HG02610 (cell line): ENCODE data around the gene MSANTD7.
"Not testable (repeated sequence)": the region's sequence is repeated elsewhere in the genome, so short reads cannot be mapped to it uniquely, and the experiment has no call there.

Experiments used
- ATAC-seq: cut with Tn5 transposase; IDR thresholded peaks from one replicate; pipeline ENCODE4 v1.9.1; 2021; ENCODE audit warnings: mild to moderate bottlenecking, moderate library complexity; ENCODE audit not compliant: unreplicated experiment

Gene MSANTD7

GRCh38 chr10:14837003-14837756 is 926 bp upstream of the MSANTD7 start:
- ATAC-seq = no peak

- no peak for ATAC-seq
Measured at GRCh38 chr10:14838582-14839304, 637 bp downstream of the MSANTD7 start.

GRCh38 chr10:14839305-14839695 is 1.2 kb downstream of the MSANTD7 start:
- no peak for ATAC-seq

- no peak for ATAC-seq
Measured at GRCh38 chr10:14840178-14840577, 2.1 kb downstream of the MSANTD7 start.

- no peak for ATAC-seq
Measured at GRCh38 chr10:14843327-14843988, 5.4 kb downstream of the MSANTD7 start.

- no peak for ATAC-seq
Measured at GRCh38 chr10:14844948-14845347, 6.8 kb downstream of the MSANTD7 start.

- ATAC-seq = no peak
Measured at GRCh38 chr10:14852236-14852635, 14.1 kb downstream of the MSANTD7 start.

GRCh38 chr10:14855453-14855852 is 17.3 kb downstream of the MSANTD7 start:
- ATAC-seq = no peak

GRCh38 chr10:14858338-14858960 is 20.3 kb downstream of the MSANTD7 start:
- ATAC-seq = no peak

GRCh38 chr10:14859043-14859442 is 20.9 kb downstream of the MSANTD7 start:
- ATAC-seq = no peak

GRCh38 chr10:14859775-14860174 is 21.7 kb downstream of the MSANTD7 start:
- ATAC-seq = no peak

- ATAC-seq = no peak
Measured at GRCh38 chr10:14860791-14861190, 22.7 kb downstream of the MSANTD7 start.

GRCh38 chr10:14864466-14864865 is 26.4 kb downstream of the MSANTD7 start:
- ATAC-seq = not testable (repeated sequence)

GRCh38 chr10:14864871-14865270 is 26.8 kb downstream of the MSANTD7 start:
- not testable (repeated sequence) for ATAC-seq

GRCh38 chr10:14873090-14873760 is 35.1 kb downstream of the MSANTD7 start:
- ATAC-seq = peak; percentile 66

GRCh38 chr10:14875941-14876340 is 37.8 kb downstream of the MSANTD7 start:
- no peak for ATAC-seq

GRCh38 chr10:14876764-14877163 is 38.7 kb downstream of the MSANTD7 start:
- no peak for ATAC-seq

GRCh38 chr10:14878266-14879123 is 40.4 kb downstream of the MSANTD7 start, which contains the start of gene SUV39H2:
SUV39H2 (plus strand) TSS chr10:14878866; CDS start chr10:14878889, 23 bp downstream.
- ATAC-seq = peak; percentile 92

GRCh38 chr10:14879124-14879927 is 41.2 kb downstream of the MSANTD7 start:
- ATAC-seq = peak; percentile 20
